GM12872 (cell line): ENCODE results near the gene PRAC1.

ENCODE experiments used
- TF ChIP-seq, protein P1 (sequence below): IDR thresholded peaks from 3 replicates; pipeline ENCODE4 v1.5.1; 2011; ENCODE audit warnings: low read depth, mild to moderate bottlenecking, low read length, moderate library complexity; ENCODE audit not compliant: insufficient read depth

The PRAC1 gene

GRCh38 chr17:48734333-48735061 is 12.2 kb upstream of the PRAC1 start:
- TF ChIP-seq, protein P1, sequence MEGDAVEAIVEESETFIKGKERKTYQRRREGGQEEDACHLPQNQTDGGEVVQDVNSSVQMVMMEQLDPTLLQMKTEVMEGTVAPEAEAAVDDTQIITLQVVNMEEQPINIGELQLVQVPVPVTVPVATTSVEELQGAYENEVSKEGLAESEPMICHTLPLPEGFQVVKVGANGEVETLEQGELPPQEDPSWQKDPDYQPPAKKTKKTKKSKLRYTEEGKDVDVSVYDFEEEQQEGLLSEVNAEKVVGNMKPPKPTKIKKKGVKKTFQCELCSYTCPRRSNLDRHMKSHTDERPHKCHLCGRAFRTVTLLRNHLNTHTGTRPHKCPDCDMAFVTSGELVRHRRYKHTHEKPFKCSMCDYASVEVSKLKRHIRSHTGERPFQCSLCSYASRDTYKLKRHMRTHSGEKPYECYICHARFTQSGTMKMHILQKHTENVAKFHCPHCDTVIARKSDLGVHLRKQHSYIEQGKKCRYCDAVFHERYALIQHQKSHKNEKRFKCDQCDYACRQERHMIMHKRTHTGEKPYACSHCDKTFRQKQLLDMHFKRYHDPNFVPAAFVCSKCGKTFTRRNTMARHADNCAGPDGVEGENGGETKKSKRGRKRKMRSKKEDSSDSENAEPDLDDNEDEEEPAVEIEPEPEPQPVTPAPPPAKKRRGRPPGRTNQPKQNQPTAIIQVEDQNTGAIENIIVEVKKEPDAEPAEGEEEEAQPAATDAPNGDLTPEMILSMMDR = no peak

DNA sequence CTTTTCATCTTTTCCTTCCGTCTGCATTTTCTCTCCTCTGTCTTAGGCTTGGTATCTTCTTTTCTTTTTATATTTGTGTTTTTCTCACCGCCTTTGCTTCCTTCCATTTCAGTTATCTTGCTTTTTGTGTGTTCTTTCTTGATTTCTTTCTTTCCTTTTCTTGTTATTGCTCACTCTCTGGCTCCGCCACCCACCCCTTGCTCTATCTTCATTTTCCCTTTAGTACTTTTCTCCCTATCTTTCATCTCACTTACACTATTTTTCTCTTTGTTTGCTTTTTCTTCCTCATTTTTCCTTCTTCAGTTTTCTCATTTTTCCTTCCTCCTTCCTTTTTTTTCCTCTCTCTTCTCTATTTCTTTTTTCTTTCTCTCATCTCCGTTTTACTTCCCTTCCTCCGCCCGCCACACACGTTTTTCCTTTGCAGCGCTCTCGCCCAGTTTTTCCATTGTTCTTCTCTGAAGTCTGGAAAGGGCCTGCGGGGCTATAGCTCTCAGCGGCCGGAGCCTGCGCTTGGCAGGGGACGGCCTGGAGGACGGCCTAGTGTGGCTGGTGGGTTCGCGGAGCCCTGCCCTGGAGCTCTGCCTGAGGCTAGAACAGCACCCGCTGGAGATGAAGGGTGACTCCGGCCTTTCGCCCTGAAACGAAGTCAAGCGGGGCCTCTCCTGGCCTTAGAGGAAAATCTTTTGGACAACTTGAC is 11.5 kb upstream of the PRAC1 start:
- TF ChIP-seq, protein P1 = no peak

GRCh38 chr17:48732688-48733629 is 10.6 kb upstream of the PRAC1 start:
- TF ChIP-seq, protein P1 = no peak

GRCh38 chr17:48731355-48731754 is 9.0 kb upstream of the PRAC1 start:
- TF ChIP-seq, protein P1 = no peak

DNA sequence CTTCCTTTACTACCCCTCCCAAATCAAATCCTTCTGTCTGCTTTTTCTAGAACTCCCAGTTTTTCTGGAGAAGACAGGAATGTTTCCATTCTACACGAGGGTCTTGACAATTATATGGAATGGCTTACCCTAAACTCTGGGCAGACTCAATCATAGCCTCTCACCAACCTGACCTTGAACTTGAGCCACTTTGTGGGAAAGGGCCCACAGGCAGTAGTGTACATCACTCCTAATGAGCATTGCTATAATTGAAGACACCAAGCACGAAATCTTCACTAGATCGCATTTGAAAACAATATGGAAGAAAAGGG is 7.9 kb upstream of the PRAC1 start:
- TF ChIP-seq, protein P1 = no peak

GRCh38 chr17:48729335-48730239 is 7.3 kb upstream of the PRAC1 start:
- TF ChIP-seq, protein P1 = no peak
